ENCODE results near the gene TMED3. TPM values are rescaled to one million over a fixed set of nuclear protein-coding genes. Genes with fewer than 3 reads are reported as not detected.

The TMED3 gene
- total RNA-seq, result 198 and 201 TPM in 2 replicates

GRCh38 chr15:79310985-79311900 is at the start of gene TMED3:
Gene TMED3, plus strand, starts transcription at chr15:79311112. Its CDS starts 138 bp downstream, at chr15:79311250.

GRCh38 chr15:79282371-79283251 is 28.3 kb upstream of the TMED3 start, which contains the start of gene ANKRD34C:
Gene ANKRD34C, plus strand, starts transcription at chr15:79282722. Its CDS starts 10,563 bp downstream, at chr15:79293285.

Other genes starting within 250 kb of the TMED3 start
- under 0.01 TPM in 1 of 2 replicates, not detected in the other for gene RASGRF1, start 220.3 kb upstream of the TMED3 start, total RNA-seq
- not detected in 2 replicates for gene ANKRD34C, start 28.4 kb upstream of the TMED3 start, total RNA-seq
- 0.57 and 0.65 TPM in 2 replicates for gene MINAR1, start 121.2 kb downstream of the TMED3 start, total RNA-seq

Data from smooth muscle cell of bladder (primary cell).